ENCODE measurements around the gene MYRIP.

- TF ChIP-seq CTCF (IDR thresholded peaks at IDR 0.05) (no peak), NFIC (IDR thresholded peaks at IDR 0.05; ENCODE audit: borderline replicate concordance) (no peak), EZH2phosphoT487 (IDR thresholded peaks at IDR 0.05; ENCODE audit: borderline replicate concordance, low read depth) (no peak), RFX5 (IDR thresholded peaks at IDR 0.05; ENCODE audit: low read length) (no peak)
Observed at GRCh38 chr3:39965461-39965860, 156.1 kb downstream of the MYRIP start.

Data from SK-N-SH (cell line).